H9 (cell line): ENCODE results near the gene ITGA7. TPM values are rescaled to one million over a fixed set of nuclear protein-coding genes. Genes with fewer than 3 reads are reported as not detected.

ENCODE experiments used
- DNase-seq: peaks from one replicate; pipeline ENCODE4 v3.0.0-alpha.2; 2017
- H2AFZ ChIP-seq: one replicate; pipeline ENCODE4 v1.6.1; 2013; ENCODE audit warnings: mild to moderate bottlenecking, low read length, control low read depth, moderate library complexity
- H2AK5ac ChIP-seq: 2 replicates; pipeline ENCODE4 v1.6.1; 2013; ENCODE audit warnings: low read length, control low read depth, mixed read lengths; ENCODE audit not compliant: insufficient read length
- H2BK120ac ChIP-seq: one replicate; pipeline ENCODE4 v1.6.1; 2013; ENCODE audit warnings: low read depth, mild to moderate bottlenecking, low read length, control low read depth, inconsistent platforms; ENCODE audit not compliant: poor library complexity, severe bottlenecking
- H2BK12ac ChIP-seq: 2 replicates; pipeline ENCODE4 v1.6.1; 2013; ENCODE audit warnings: low read length, control low read depth, mixed read lengths, low read depth; ENCODE audit not compliant: insufficient read length
- H2BK15ac ChIP-seq: 2 replicates; pipeline ENCODE4 v1.6.1; 2013; ENCODE audit warnings: low read depth, low read length, control low read depth
- H2BK20ac ChIP-seq: one replicate; pipeline ENCODE4 v1.6.1; 2013; ENCODE audit warnings: low read depth, mild to moderate bottlenecking, low read length, control low read depth, inconsistent platforms; ENCODE audit not compliant: poor library complexity, severe bottlenecking
- H2BK5ac ChIP-seq: 2 replicates; pipeline ENCODE4 v1.6.1; 2013; ENCODE audit warnings: low read length, control low read depth, mixed read lengths; ENCODE audit not compliant: insufficient read length
- H3K14ac ChIP-seq: 2 replicates; pipeline ENCODE4 v1.6.1; 2013; ENCODE audit warnings: low read length, control low read depth; ENCODE audit not compliant: insufficient read depth
- H3K18ac ChIP-seq: 2 replicates; pipeline ENCODE4 v1.6.1; 2013; ENCODE audit warnings: low read depth, mild to moderate bottlenecking, mixed read lengths, low read length, control low read depth; ENCODE audit not compliant: insufficient read length
- H3K23ac ChIP-seq: 2 replicates; pipeline ENCODE4 v1.6.1; 2013; ENCODE audit warnings: low read length, control low read depth, mixed read lengths, low read depth; ENCODE audit not compliant: insufficient read length
- H3K23me2 ChIP-seq: 2 replicates; pipeline ENCODE4 v1.6.1; 2013; ENCODE audit warnings: low read depth, mild to moderate bottlenecking, mixed read lengths, low read length, control low read depth; ENCODE audit not compliant: insufficient read length, poor library complexity, severe bottlenecking
- H3K27ac ChIP-seq: 2 replicates; pipeline ENCODE4 v1.5.1; 2013; ENCODE audit warnings: low read length, control low read depth, mixed read lengths, low read depth; ENCODE audit not compliant: insufficient read length
- H3K27me3 ChIP-seq: 2 replicates; pipeline ENCODE4 v1.6.1; 2013; ENCODE audit warnings: low read length, control low read depth, inconsistent platforms; ENCODE audit not compliant: insufficient read depth
- H3K4ac ChIP-seq: 2 replicates; pipeline ENCODE4 v1.6.1; 2013; ENCODE audit warnings: low read depth, mild to moderate bottlenecking, control low read depth, inconsistent platforms, low read length, moderate library complexity
- H3K4me1 ChIP-seq: 2 replicates; pipeline ENCODE4 v1.6.1; 2013; ENCODE audit warnings: low read length, control low read depth, inconsistent platforms; ENCODE audit not compliant: insufficient read depth
- H3K4me2 ChIP-seq: 2 replicates; pipeline ENCODE4 v1.6.1; 2013; ENCODE audit warnings: low read length, control low read depth, mixed read lengths; ENCODE audit not compliant: insufficient read length, insufficient read depth
- H3K56ac ChIP-seq: 2 replicates; pipeline ENCODE4 v1.6.1; 2013; ENCODE audit warnings: low read depth, mild to moderate bottlenecking, mixed read lengths, low read length, control low read depth; ENCODE audit not compliant: insufficient read length
- H3K79me1 ChIP-seq: 2 replicates; pipeline ENCODE4 v1.6.1; 2013; ENCODE audit warnings: low read depth, mild to moderate bottlenecking, moderate library complexity, low read length, control low read depth, inconsistent platforms; ENCODE audit not compliant: insufficient read depth, poor library complexity, severe bottlenecking
- H3K79me2 ChIP-seq: 2 replicates; pipeline ENCODE4 v1.6.1; 2013; ENCODE audit warnings: low read length, control low read depth, inconsistent platforms; ENCODE audit not compliant: insufficient read depth
- H3K9ac ChIP-seq: 2 replicates; pipeline ENCODE4 v1.6.1; 2013; ENCODE audit warnings: low read length, control low read depth, mixed read lengths; ENCODE audit not compliant: insufficient read length; ENCODE audit errors: extremely low read depth
- H3K9me3 ChIP-seq: one replicate; pipeline ENCODE4 v1.6.1; 2013; ENCODE audit warnings: low read depth, low read length, inconsistent platforms; ENCODE audit not compliant: control insufficient read depth
- H3T11ph ChIP-seq: one replicate; pipeline ENCODE4 v1.6.1; 2013; ENCODE audit warnings: mild to moderate bottlenecking, low read length, control low read depth, inconsistent platforms
- H4K20me1 ChIP-seq: one replicate; pipeline ENCODE4 v1.6.1; 2013; ENCODE audit not compliant: control insufficient read depth, insufficient read length, insufficient read depth
- H4K5ac ChIP-seq: 2 replicates; pipeline ENCODE4 v1.6.1; 2013; ENCODE audit warnings: low read depth, mild to moderate bottlenecking, mixed read lengths, low read length, control low read depth; ENCODE audit not compliant: insufficient read length
- H4K8ac ChIP-seq: replicated peaks from 2 replicates; pipeline ENCODE4 v1.6.1; 2013; ENCODE audit warnings: low read length, control low read depth, mixed read lengths, low read depth; ENCODE audit not compliant: insufficient read length
- H4K91ac ChIP-seq: 2 replicates; pipeline ENCODE4 v1.6.1; 2013; ENCODE audit warnings: low read depth, mild to moderate bottlenecking, moderate library complexity, mixed read lengths, low read length, control low read depth; ENCODE audit not compliant: insufficient read length
- H3K27ac Mint-ChIP-seq, 3 experiments: 2 replicates in 2 of 3; 3 replicates in 1 of 3; pipeline ENCODE4 v1.8.0; 2020 to 2021; ENCODE audit warnings: mixed read lengths in 3 of 3, mild to moderate bottlenecking in 1 of 3, moderate library complexity in 1 of 3
- H3K27me3 Mint-ChIP-seq: 2 replicates; pipeline ENCODE4 v1.8.0; 2021; ENCODE audit warnings: low read depth, mild to moderate bottlenecking, moderate library complexity, mixed read lengths
- H3K36me3 Mint-ChIP-seq, 3 experiments: 2 replicates in 2 of 3; 3 replicates in 1 of 3; pipeline ENCODE4 v1.8.0; 2020 to 2021; ENCODE audit warnings: low read depth in 3 of 3, mixed read lengths in 3 of 3; ENCODE audit not compliant: insufficient read depth in 1 of 3
- H3K4me1 Mint-ChIP-seq, 2 experiments: 2 replicates each; pipeline ENCODE4 v1.8.0; 2020; ENCODE audit warnings: mixed read lengths in 2 of 2
- H3K4me3 Mint-ChIP-seq, 2 experiments: 2 replicates in 1 of 2; 3 replicates in 1 of 2; pipeline ENCODE4 v1.8.0; 2020 to 2021; ENCODE audit warnings: mild to moderate bottlenecking in 2 of 2, mixed read lengths in 2 of 2, moderate library complexity in 1 of 2
- H3K9me3 Mint-ChIP-seq, 2 experiments: 2 replicates in 1 of 2; 3 replicates in 1 of 2; pipeline ENCODE4 v1.8.0; 2020; ENCODE audit warnings: mild to moderate bottlenecking in 2 of 2, mixed read lengths in 2 of 2, moderate library complexity in 1 of 2
- CTCF ChIP-seq: fragments of 200-600 bp; sonication (generic); conservative IDR thresholded peaks from 3 replicates; pipeline ENCODE4 v1.8.0; 2021; ENCODE audit warnings: antibody characterized with exemption, mild to moderate bottlenecking
- WGBS: extraction: QIAGEN DNeasy Blood & Tissue Kit; methylation state at CpG from one replicate; pipeline ENCODE4 v1.1.7; 2013; ENCODE audit warnings: missing lambda C conversion rate, low lambda C conversion rate, mixed read lengths; ENCODE audit not compliant: insufficient read length; ENCODE audit errors: extremely low coverage; 5-methylcytosine and 5-hydroxymethylcytosine counted together
- total RNA-seq: library from RNA; stranded (reverse); gene quantifications from 2 replicates; pipeline ENCODE4 v1.2.1, GENCODE V29; 2021

ITGA7 gene
- total RNA-seq, 1 experiment from 2014 or later: 119 TPM

- no peak overlapping the region for H3K27ac ChIP-seq
- Mint-ChIP-seq H3K27me3 (peaks cover 22% of the 10 kb centered on the region), H3K9me3 (peaks cover 22 to 26% of the 10 kb centered on the region in 2 experiments)
These were observed 54.7 kb downstream of the ITGA7 start for GRCh38 chr12:55653031-55653430.

More at GRCh38 chr12:55653031-55653430, 54.7 kb downstream of the ITGA7 start:
- Histone ChIP-seq H3K14ac (no peak overlapping the region), H2AFZ (no peak overlapping the region), H4K5ac (no peak overlapping the region), H3K23ac (no peak overlapping the region), H4K8ac (no peak overlapping the region), H3K4ac (no peak overlapping the region), H3K56ac (no peak overlapping the region), H3K9me3 (no peaks in the 10 kb centered on the region), H3T11ph (no peak overlapping the region), H3K18ac (no peak overlapping the region), H2BK20ac (no peak overlapping the region), H2AK5ac (no peak overlapping the region), H3K4me2 (no peak overlapping the region), H2BK12ac (no peak overlapping the region), H2BK120ac (no peak overlapping the region), H3K4me1 (no peaks in the 10 kb centered on the region; the same call in 1 of the 2 replicates), H4K91ac (no peak overlapping the region), H2BK15ac (no peak overlapping the region), H3K79me1 (no peaks in the 10 kb centered on the region), H3K27me3 (no peaks in the 10 kb centered on the region), H3K9ac (no peak overlapping the region), H3K23me2 (no peaks in the 10 kb centered on the region), H3K79me2 (no peaks in the 10 kb centered on the region), H4K20me1 (no peaks in the 10 kb centered on the region), H2BK5ac (no peak overlapping the region)
- no peak overlapping the region for H3K4me3 Mint-ChIP-seq
- peaks cover 8 to 13% of the 10 kb centered on the region in 2 experiments for H3K4me1 Mint-ChIP-seq
- WGBS: no CpG with 5 or more reads among the region's 3 CpGs
- DNase-seq: no peak
- H3K27ac Mint-ChIP-seq: no peak overlapping the region
- TF ChIP-seq CTCF: no peak
- peaks cover 8 to 24% (median 13%) of the 10 kb centered on the region in 3 experiments; a peak in 6 of 7 replicates for H3K36me3 Mint-ChIP-seq
